Hematopoietic multipotent progenitor cell (in vitro differentiated cells): ENCODE results near the gene MED14. TPM values are rescaled to one million over a fixed set of nuclear protein-coding genes. Genes with fewer than 3 reads are reported as not detected.

Source experiments
- DNase-seq, 3 donors: peaks; one replicate each; pipeline ENCODE4 v3.0.0-alpha.2; 2011 to 2015; ENCODE audit warnings: low read depth in 2 of 3, low spot score in 2 of 3
- total RNA-seq: library from RNA; depleted of rRNA; stranded (reverse); fragments of >200 nt; gene quantifications from one replicate; pipeline ENCODE4 v1.2.3, GENCODE V29; 2012

Gene MED14
- total RNA-seq, 1 donor = 19.7 TPM

GRCh38 chrX:40617566-40617965 lies 117.8 kb downstream of the MED14 start:
- no peak for DNase-seq

DNA sequence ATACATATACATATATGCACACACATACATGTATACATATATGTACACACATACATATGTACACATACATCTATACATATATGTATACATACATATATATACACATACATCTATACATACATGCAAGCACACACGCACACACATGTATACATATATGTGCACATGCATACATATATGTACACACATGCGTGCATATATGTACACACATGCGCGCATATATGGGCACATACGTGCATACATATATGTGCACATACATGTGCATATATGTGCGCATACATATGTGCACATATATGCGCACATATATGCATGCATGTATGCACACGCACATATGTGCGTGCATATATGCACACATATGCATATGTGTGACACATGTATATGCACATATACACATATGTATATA lies 119.4 kb downstream of the MED14 start:
- no peak for DNase-seq

DNA sequence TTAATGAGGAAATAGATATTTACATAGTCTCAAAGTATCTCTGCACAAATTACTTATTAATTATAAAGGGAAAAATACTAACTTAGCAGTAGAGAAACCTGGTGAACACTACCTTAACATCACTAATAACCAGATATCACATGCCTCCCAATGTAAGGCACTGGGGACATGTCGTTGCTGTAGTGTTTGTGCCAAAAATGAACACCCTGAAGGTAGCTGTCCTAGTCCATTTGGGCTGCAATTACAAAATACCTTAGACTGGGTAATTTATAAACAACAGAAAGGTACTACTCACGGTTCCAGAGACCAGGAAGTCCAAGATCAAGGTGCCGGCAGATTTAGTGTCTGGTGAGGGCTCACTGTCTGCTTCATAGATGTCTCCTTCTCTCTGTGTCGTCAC lies 122.8 kb downstream of the MED14 start:
- DNase-seq = no peak

DNA sequence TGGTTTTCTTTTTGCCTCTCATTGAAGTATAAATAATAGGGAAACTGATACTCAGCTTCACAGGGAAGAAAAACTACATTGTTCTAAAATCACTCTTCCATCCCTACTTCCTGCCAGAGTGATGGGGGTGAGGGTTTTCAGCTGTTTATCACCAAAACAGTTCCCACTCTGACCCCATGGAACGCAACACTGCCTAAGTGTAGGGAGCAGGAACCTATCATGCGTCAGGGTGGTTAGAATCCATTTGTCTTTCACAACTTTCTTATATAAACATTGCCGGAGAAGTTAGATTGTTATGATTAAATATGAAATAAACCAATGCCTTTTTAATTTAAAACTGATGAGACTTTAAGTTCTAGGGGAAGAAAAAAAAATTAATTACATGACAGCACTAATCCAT lies 128.0 kb downstream of the MED14 start:
- DNase-seq = no peak

GRCh38 chrX:40603446-40603845 lies 131.9 kb downstream of the MED14 start:
- DNase-seq = no peak

Other genes with a start within 250 kb of the MED14 start
- gene ATP6AP2, start 154.6 kb downstream of the MED14 start, total RNA-seq = 38.5 TPM
- not detected for gene MPC1L, start 112.1 kb downstream of the MED14 start, total RNA-seq
- gene CXorf38, start 88.0 kb downstream of the MED14 start, total RNA-seq = 10.8 TPM